HEK293 (cell line): ENCODE measurements around the gene GUCY1B1.
A peak's percentile ranks its signal among the peaks of the same experiment; 100 is the strongest.

Experiments used
- CTCF ChIP-seq: fragments of 450-650 bp; formaldehyde crosslinking; IDR thresholded peaks from 2 replicates; pipeline ENCODE4 v1.5.1; 2016; ENCODE audit warnings: missing biosample characterization, missing genetic modification characterization
- KLF1 ChIP-seq: fragments of 450-650 bp; formaldehyde crosslinking; IDR thresholded peaks from 2 replicates; pipeline ENCODE4 v1.5.1; 2016; ENCODE audit warnings: missing biosample characterization, missing genetic modification characterization
- KLF16 ChIP-seq: fragments of 450-650 bp; formaldehyde crosslinking; IDR thresholded peaks from 2 replicates; pipeline ENCODE4 v1.5.1; 2017; ENCODE audit warnings: missing biosample characterization, missing genetic modification characterization
- PRDM10 ChIP-seq: fragments of 450-650 bp; formaldehyde crosslinking; IDR thresholded peaks from 2 replicates; pipeline ENCODE4 v1.5.1; 2016; ENCODE audit warnings: missing biosample characterization, missing genetic modification characterization
- ZBTB11 ChIP-seq: fragments of 450-650 bp; formaldehyde crosslinking; conservative IDR thresholded peaks from 2 replicates; pipeline ENCODE4 v1.5.1; 2016; ENCODE audit warnings: low read depth, missing biosample characterization, missing genetic modification characterization
- ZBTB26 ChIP-seq: fragments of 450-650 bp; formaldehyde crosslinking; optimal IDR thresholded peaks from 2 replicates; pipeline ENCODE3; 2016; ENCODE audit warnings: missing biosample characterization, mild to moderate bottlenecking, missing genetic modification characterization
- ZNF121 ChIP-seq: fragments of 450-650 bp; formaldehyde crosslinking; IDR thresholded peaks from 2 replicates; pipeline ENCODE4 v1.5.1; 2016; ENCODE audit warnings: missing biosample characterization, missing genetic modification characterization
- ZNF175 ChIP-seq: fragments of 450-650 bp; formaldehyde crosslinking; IDR thresholded peaks from 2 replicates; pipeline ENCODE4 v1.5.1; 2016; ENCODE audit warnings: missing biosample characterization, missing genetic modification characterization
- ZNF214 ChIP-seq: fragments of 450-650 bp; formaldehyde crosslinking; IDR thresholded peaks from 2 replicates; pipeline ENCODE4 v1.5.1; 2017; ENCODE audit warnings: missing biosample characterization, mild to moderate bottlenecking, missing genetic modification characterization, borderline replicate concordance
- ZNF24 ChIP-seq: fragments of 450-650 bp; formaldehyde crosslinking; IDR thresholded peaks from 2 replicates; pipeline ENCODE4 v1.5.1; 2016; ENCODE audit warnings: missing biosample characterization, missing genetic modification characterization
- ZNF341 ChIP-seq: fragments of 450-650 bp; formaldehyde crosslinking; IDR thresholded peaks from 2 replicates; pipeline ENCODE4; 2016; ENCODE audit warnings: low read depth, missing biosample characterization, missing genetic modification characterization
- ZNF530 ChIP-seq: fragments of 450-650 bp; formaldehyde crosslinking; IDR thresholded peaks from 2 replicates; pipeline ENCODE4 v1.5.1; 2016; ENCODE audit warnings: low read depth, missing biosample characterization, missing genetic modification characterization
- ZNF585B ChIP-seq: fragments of 450-650 bp; formaldehyde crosslinking; IDR thresholded peaks from 2 replicates; pipeline ENCODE4 v1.5.1; 2016; ENCODE audit warnings: missing biosample characterization, missing genetic modification characterization

- TF ChIP-seq CTCF (tag by site-specific recombination) (peak; percentile 84), ZNF585B (tag by site-specific recombination) (no peak), ZNF24 (tag by site-specific recombination) (no peak), ZNF121 (tag by site-specific recombination) (no peak), ZNF530 (no peak), ZBTB11 (tag by site-specific recombination) (no peak), ZNF214 (no peak), ZNF341 (tag by site-specific recombination) (peak; percentile 99), KLF16 (0 out of 2 replicates have a peak, but pooled peaks have one; percentile 14), ZBTB26 (peak; percentile 84), KLF1 (0 out of 2 replicates have a peak, but pooled peaks have one; percentile 11), PRDM10 (peak; percentile 44; the same call in 1 of the 2 replicates), ZNF175 (tag by site-specific recombination) (no peak)
These were observed at the start of gene GUCY1B1 for GRCh38 chr4:155758481-155759371.
